ENCODE results near the gene GALNT10.

Gene GALNT10

DNA sequence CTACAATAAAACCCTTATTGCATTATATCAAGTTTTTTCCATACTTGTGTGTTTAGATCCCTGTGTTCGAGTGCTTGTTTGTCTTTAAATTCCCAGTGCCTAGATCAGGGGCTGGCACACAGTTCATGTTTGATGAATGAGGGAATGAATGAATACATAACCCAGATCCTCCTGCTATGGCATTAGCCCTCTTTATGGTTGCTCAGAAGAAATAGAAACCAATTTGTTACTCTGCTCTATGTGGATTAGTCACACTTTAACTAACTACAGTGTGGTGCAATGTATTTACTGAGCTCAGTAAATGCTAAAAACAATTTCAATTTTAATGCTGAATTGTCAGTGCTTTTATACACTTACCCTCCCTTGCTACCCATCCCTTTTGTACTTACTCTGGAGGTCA is 16.4 kb upstream of the GALNT10 start:
- intact Hi-C loops (cut with DNase I), result loop anchor here (10.0 kb wide), 1 partner anchor 99 kb away; no protein-coding TSS in a partner anchor
- DNase-seq, result no peak

DNA sequence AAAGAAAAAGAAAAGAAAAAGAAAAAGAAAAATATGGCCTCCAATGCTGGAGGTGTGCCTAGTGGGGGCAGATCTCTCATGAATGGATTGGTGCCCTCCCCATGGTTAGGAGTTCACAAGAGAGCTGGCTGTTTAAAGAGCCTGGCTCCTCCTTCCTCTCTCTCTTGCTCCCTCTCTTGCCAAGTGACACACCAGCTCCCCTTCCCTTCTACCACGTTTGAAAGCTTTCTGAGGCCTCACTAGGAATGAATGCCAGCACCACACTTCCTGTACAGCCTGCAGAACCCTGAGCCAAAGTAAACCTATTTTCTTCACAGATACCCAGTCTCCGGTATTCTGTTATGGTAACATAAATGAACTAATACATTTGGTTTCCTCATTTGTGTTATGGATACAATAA is 14.4 kb upstream of the GALNT10 start:
- intact Hi-C loops (cut with DNase I), result loop anchor here (10.0 kb wide), 1 partner anchor 101 kb away; no protein-coding TSS in a partner anchor
- DNase-seq, result no peak

DNA sequence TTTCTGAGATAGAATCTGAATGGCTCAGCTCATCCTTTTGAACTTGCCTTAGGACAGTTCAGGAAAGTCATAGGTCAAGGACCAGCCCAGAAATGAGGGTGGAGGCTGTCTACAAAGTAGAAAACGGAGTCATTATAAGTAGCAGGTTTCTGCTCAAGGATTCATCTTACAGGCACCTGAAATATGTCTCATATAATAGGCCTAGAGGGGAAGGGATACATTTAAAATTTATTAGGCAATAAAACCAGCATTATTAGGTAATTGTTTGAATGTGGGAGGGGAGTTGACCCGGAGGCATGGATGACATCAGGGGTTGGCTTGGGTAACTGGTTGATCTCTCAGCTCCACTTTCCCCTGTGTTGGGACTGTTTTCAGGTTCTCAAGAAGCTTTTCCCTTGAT is 11.9 kb upstream of the GALNT10 start:
- DNase-seq, result no peak
- intact Hi-C loops (cut with DNase I), result loop anchor here (10.0 kb wide), 1 partner anchor 104 kb away; no protein-coding TSS in a partner anchor

DNA sequence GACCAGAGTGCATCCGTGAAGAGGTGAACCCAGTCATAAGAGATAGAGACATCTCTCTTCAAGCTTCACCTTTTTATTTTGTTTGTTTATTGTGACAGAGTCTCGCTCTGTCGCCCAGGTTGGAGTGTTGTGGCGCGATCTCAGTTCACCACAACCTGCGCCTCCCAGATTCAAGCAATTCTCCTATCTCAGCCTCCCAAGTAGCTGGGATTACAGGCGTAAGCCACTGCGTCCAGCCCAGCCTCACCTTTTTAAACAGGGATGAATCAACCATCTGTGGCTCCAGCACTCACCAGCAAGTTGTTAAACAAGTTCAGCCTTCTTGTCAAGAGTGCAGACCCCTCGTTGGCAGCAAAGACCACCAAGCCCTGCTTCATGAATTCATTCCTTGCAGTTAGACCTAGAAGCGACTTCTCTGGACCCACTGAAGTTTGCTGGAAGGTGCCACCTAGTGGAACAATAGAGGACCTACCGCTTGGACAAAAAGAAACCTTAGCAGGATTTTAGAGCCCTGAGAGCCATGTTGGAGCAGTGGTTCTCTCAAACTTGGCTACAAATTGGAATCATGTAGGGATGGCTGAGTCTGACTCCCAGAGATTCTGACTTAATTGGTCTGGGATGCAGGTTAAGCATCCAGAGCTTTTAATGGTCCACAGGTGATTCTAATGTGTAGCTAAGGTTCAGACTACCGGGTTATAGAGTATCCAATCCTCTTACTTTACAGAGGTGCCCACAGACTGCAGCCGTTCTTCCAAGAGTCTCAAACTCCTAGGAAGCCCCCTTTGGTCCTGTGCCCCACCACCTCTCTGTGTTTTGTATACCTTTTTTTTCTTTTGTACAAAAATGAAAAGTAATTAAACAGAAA is 10.5 kb upstream of the GALNT10 start:
- peak in 26 of 42 donors; percentile 27 to 76 (median 55) for DNase-seq
- intact Hi-C loops (cut with DNase I), result loop anchor here (10.0 kb wide), 1 partner anchor 105 kb away; no protein-coding TSS in a partner anchor

DNA sequence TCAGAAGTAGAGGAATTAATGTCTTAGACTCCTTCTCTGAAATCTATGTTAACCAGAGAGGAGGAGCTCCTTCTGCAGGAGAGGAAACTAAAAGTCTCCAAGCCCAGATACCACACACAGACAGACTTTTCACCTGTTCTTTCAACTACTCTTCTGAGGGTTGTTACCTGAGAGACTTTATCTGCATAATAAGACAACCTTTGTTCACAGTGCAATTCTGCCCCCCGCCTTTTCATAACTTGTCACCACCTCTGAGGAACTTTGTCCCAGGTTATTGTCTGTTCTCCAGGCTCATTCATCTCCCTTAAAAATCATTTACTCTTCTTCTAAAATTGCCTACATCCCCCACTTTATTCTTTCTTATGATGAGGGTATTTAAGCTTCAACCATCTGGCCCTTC is 9.4 kb upstream of the GALNT10 start:
- no peak for DNase-seq
- intact Hi-C loops (cut with DNase I), result no loop called here

DNA sequence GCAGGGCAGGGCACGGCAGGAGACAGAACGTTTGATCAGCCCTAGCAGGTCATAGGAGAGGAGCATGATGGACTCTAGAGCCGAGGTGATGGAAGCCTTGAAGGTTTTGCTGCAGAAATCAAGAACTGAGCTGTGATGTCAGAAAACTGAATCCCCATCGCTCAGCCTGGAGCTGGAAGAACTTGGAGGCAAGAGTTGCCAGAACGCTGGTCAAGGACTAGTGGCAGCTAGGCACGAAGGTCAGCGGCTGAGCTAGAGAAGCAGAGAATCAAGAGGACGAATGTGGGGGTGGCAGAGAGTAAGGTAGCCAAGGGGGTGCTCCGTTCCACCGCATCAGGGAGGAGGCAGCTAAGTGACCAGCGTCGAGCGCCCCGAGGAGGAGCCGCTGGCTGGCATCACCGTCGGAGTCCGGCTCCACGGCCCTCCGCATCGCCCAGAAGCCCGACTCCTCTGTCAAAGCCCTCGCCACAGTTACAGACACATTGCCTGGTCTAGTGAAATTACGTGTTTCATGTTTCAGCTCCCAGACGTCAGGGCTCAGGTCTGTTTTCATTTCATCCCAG is 1.2 kb upstream of the GALNT10 start:
- DNase-seq, result peak in 11 of 42 donors; percentile 4 to 53 (median 32)
- intact Hi-C loops (cut with DNase I), result no loop called here

DNA sequence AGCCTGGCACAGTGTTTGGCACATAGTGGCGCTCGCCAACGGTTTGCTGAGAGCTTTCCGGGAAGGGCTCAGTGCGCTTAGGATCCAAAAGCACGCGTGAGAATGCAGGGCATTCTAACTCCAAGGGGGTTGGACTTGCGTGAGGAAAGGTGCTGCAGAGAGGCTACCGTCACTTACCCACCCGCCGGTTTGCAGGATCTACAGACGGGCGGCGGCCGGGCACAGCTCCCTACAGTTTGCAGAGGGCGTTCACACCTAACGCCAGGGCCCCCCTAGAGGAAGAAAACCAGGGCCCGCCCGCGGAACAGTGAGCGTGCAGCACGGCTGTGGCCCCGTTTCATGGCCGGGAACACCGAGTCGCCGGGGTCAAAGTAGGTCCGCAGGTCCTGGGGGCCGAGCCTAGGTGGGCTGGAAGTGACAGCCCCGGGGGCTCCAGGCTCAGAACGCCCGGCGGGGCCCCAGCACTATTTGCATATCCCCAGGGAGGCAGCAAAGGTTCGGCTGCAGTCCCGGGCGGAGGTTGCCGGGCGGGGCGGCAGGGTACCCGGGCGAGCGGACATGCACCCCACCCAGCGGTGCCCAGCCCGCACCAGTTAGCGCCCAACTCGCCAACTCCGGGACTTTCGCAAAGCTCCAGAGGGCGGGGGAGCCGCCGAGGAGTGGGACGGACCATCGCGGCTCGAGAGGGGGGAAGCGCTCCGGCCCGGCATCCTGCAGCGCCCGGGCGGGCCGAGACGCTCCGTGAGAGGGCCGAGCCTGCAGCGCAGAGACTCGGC is 526 bp upstream of the GALNT10 start:
- DNase-seq, result peak; percentile 54 to 95 (median 87)
- intact Hi-C loops (cut with DNase I), result loop anchor here (2.0 kb wide), 1 partner anchor 215 kb away; no protein-coding TSS in a partner anchor

DNA sequence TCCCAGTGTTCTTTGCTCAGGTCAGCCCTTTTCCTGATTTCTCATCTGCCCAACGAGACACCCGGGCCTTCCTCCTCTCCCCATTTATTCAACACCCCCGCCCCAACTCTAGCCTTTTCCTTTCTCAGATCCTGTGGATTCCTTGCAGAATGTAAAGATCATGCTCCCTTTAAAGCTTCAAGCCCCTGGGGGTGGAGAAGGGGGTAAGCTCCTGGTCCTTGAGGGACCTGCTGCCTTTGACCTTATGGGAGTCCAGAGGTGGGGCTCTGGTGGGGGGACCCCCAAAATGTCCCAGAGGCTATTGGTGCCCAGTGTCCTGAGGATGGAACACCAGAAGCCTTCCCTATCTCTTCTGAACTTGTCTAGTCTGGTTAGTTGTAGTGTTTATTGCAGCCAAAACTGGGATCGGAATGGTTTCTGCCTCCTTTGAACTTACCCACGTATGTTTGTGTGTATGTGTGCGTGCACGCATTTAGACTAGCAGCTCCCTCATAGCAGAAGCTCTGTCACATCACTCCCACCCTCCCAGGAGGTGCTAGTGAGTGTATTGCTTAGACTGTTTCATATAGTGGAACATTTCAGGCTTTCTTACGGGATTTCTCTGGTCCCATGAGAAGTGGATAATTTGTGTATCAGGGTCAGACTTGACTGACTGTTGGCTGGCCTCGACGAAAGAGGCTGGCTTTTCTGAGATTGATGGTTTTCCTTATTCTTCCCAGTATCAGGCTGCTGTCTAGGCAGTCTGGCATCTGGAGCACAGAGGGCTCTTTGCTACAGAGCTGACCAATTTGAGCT is 1.1 kb downstream of the GALNT10 start:
- peak in 15 of 42 donors; percentile 11 to 48 (median 24) for DNase-seq
- intact Hi-C loops (cut with DNase I), result loop anchor here (2.0 kb wide), 1 partner anchor 213 kb away; no protein-coding TSS in a partner anchor

DNA sequence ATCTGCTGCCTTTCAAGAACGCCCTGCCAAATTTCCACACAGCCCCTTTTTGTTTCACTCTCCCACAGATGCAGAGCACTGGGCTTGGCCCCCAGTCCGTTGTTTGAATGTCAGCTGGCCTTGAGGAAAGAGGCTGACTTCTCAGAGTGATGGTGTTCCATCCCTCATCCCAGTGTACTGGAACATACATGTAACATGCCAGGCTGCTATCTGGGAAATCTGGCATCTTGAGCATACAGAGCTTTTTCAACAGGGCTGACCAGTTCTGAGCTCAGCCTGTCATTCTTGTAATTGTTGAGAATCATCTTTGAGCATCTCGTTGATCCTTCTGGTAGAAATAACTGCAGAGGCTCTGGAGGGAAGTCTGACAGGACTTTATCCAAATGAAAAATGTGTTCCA is 2.8 kb downstream of the GALNT10 start:
- DNase-seq, result peak; percentile 40 to 91 (median 78)
- intact Hi-C loops (cut with DNase I), result no loop called here

DNA sequence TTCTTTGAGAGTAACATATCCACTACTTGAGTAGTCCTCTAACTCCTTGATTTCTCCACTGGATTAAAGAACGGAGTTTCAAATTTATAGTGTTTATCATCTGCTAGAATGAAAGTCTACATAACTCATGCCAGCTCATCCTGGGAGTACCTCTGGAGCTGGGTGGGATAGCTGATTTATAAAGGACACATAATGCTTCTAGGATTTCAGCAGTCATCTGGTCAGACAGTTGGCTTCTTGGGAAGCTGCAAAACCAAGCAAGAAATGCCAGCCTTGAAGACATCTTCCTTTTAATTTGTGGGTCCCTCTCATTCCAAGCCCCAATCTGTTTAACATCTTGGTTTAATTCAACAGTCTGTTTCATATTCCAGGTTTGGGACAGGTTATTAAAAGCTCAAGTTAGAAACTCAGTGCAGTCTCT is 3.2 kb downstream of the GALNT10 start:
- intact Hi-C loops (cut with DNase I), result no loop called here

DNA sequence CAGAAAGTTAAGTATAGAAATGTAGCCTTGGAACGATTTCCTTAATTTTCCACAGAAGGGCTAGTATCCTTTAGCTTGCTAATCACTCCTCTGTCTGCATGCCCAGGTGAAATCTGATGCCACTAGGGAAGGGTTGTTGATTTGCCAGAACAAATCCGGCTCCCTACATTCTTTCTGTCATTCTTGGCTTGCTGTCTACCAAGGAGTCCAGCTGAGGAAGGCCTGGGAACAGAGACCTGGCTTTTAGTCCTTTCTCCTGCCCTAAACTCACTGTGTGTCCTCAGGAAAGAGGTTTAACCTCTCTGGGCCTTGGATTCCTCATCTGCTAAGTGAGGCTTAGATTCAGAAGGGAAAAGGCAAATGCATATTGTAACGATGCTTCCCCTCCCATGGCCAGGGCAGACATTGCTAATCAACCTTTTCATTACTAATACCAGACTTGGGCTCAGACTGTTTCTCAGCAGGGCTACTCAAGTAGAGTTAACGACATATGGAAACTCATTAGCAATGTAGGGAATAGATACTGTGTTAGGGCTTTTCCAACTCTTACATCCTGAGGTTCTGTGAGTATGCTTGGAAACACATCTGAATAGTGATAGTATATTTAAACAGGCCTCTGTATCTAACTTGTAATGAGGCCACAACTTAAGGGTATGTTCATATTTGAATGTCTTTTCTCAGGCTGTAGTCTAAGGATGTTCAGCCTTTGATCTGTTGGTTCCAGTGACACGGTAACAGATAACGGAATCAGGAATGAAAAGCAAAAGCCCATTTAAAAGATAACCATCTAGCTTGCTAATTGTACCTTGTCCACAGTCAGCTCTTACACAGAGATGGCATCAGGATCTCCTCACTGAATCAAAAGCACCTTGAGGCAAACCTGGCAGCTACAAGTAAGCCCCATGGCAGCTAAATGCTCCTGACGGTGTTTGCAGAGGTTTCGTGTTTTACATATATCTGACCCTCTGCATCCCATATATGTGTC is 4.1 kb downstream of the GALNT10 start:
- intact Hi-C loops (cut with DNase I), result no loop called here

More for the DNA sequence above, 3.2 kb downstream of the GALNT10 start:
- no peak for DNase-seq

DNA sequence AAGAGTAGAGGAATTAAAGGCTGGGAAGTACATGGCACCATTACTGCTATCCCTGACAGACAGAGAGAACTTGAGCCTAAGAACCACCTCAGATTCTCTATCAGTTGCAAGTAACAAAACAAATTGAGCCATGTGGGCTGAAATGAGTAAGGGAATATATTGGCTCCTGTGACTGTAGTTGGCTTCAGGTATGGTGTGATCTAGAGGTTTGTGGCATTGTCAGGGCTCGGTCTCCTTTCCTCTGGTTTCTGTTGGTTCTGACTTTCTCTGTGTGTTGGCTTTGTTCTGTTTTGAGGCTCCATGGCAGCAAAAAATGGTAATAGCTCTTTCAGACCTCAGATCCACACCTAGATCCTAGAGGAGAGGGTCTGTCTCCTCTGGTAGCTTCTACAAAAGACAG is 5.7 kb downstream of the GALNT10 start:
- DNase-seq, result no peak
- intact Hi-C loops (cut with DNase I), result no loop called here

More for the DNA sequence above, 4.1 kb downstream of the GALNT10 start:
- no peak for DNase-seq

DNA sequence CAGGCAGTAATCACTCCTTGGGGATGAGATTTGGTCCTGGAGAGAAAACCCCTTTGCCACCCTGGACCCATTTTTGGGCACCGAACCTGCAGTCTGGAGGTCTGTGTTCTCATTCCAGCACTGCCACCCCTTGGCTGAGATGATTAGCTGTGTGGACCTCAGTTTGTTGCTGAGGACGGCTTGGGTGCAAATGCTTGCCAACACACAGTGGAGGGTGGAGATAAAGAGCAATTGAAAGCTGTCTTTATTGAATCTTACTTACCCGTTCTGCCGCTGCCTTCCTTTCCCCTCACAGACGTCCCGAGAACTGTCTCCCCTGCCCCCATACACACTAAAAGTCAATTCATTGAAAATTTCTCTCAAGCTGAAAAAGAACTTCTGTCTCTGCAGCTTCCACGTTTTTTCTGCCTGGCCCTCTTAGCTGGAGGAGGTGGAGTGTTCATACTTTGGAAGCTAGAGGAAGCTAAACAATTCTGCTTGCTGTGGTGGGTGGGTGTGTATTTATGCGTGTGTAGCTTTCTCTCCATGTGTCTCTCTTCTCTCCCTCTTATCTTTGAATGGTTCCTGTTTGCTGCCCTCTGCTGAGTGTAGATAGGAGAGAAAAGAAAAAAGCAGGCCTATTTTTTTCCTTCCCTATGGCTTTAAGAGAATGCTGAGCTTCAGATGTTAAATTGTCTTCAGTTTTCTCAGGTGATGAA is 6.6 kb downstream of the GALNT10 start:
- intact Hi-C loops (cut with DNase I), result no loop called here

DNA sequence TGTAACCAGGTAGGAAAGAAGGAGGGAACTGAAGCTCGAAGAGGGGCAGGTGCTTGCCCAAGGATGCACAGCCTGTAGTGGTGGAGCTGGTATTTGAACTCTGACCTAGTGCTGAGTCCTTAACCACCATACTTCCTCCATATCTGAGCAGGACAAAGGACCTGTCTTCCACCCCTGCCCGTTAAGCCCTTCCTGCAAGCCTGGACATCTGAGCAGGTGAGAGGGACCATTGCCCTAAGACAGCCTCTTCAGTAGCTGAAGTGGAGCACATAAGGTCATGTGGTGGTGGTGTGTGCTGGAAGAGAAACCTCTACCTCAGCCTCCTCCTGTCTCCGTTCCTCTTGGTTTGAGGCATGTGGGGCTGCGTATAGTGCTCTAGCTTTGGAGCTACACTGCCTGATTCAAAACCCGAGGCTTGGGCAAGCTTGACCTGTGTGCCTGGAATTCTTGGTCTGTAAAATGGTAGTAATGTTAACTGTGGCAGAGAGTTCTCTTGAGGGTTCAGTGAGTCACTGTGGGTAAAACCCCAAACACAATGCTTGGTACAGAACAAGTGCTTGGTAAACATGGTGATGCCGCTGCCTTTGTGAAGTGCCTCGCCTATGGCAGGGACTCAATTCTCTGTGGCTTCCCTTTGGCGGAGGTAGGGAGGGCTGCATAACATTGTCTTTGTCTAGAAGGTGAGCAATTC is 7.4 kb downstream of the GALNT10 start:
- no peak for DNase-seq
- intact Hi-C loops (cut with DNase I), result no loop called here

More for the DNA sequence above, 6.6 kb downstream of the GALNT10 start:
- DNase-seq, result peak in 17 of 42 donors; percentile 8 to 57 (median 32)

DNA sequence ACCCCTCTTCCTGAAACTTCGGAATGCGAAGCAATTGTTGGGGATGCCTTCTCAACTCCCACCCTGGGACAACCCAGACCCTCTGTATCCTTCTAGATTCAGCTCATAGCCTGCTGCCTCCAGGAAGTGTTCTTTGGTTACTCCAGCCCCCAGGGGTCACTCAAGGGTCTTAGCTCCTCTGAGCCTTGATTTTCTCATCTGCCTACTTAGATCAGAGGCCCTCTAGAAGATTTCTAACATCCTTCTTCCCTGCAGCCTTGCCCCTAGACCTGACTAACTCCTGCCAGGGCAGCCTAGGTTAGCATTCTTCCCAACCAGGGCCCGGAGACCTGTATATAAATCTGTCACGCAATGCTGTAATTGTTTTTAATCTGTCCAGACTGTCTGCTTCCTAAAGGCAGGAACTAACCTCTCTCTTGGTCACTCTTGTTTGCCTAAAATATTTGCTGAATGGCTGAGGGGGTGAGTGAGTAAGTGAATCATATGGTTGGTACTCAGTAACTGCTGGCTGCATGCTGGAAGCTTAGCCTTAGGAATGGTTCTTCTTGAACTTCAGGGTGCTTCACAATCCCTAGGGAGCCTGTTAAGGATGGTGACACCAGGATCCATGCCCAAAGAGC is 8.2 kb downstream of the GALNT10 start:
- intact Hi-C loops (cut with DNase I), result no loop called here
- no peak for DNase-seq

DNA sequence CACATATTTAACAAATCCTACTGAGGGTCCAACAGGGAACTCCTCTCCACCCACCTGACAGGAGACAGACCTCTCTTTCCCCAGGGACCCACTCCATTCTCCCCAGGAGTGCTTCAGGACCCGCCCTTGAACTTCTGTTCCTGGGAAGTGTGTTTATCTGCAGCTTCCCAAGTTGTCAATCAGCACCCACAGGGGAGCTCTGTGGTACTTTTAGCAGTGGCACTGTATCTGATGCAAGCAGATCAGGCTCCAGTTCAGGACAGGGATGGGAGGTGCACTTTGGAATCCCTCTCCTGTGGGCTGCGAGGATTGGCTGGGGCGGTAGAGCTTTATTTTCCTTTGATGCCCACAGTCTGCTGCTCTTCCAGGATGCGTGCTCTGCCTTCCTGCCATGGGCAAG is 8.7 kb downstream of the GALNT10 start:
- peak in 5 of 42 donors; percentile 7 to 59 (median 27) for DNase-seq
- intact Hi-C loops (cut with DNase I), result no loop called here

Data from head of caudate nucleus (tissue), 42 donors.